Measurements from ENCODE around the gene PCDHB8. TPM values are rescaled to one million over a fixed set of nuclear protein-coding genes. Genes with fewer than 3 reads are reported as not detected.
A peak's percentile ranks its signal among the peaks of the same experiment; 100 is the strongest.
"Not testable (repeated sequence)": the region's sequence is repeated elsewhere in the genome, so short reads cannot be mapped to it uniquely, and the experiment has no call there.

Gene PCDHB8
- polyA plus RNA-seq, 3 donors: not detected

GRCh38 chr5:141192110-141192725 lies 14.6 kb downstream of the PCDHB8 start, which contains the start of gene PCDHB10:
Gene PCDHB10, plus strand, starts transcription at chr5:141192353. Its CDS starts 200 bp downstream, at chr5:141192553.
- Mint-ChIP-seq H3K27me3 (ENCODE audit: low read depth in 3 of 3) (peaks cover 7 to 37% (median 32%) of the 10 kb centered on the region in 3 donors), H3K9me3 (peaks cover 15 to 61% (median 51%) of the 10 kb centered on the region in 7 donors), H3K27ac (no peak within 1 kb of the TSS), H3K36me3 (no peaks in the 10 kb centered on the region), H3K4me1 (no peaks in the 10 kb centered on the region), H3K4me3 (no peak within 1 kb of the TSS)
- Histone ChIP-seq H3K27ac (ENCODE audit: low read depth in 1 of 2, low read length in 2 of 2) (no peak within 1 kb of the TSS), H3K4me2 (replicated peaks; ENCODE audit: extremely low read depth, low read length, poor library complexity, severe bottlenecking) (no peak within 1 kb of the TSS), H3K27me3 (ENCODE audit: control insufficient read depth in 2 of 2, insufficient read depth in 2 of 2, low read length in 2 of 2) (peaks cover 2 to 32% of the 10 kb centered on the region in 2 donors), H4K20me1 (ENCODE audit: insufficient read depth, low read length) (no peaks in the 10 kb centered on the region), H2AFZ (ENCODE audit: insufficient read depth, low read depth, low read length, poor library complexity, severe bottlenecking) (no peak within 1 kb of the TSS), H3K9ac (ENCODE audit: insufficient read depth, low read length, poor library complexity, severe bottlenecking) (no peak within 1 kb of the TSS), H3K36me3 (replicated peaks in 1 of 2; ENCODE audit: control insufficient read depth in 1 of 2, insufficient read depth in 2 of 2, low read length in 2 of 2) (no peaks in the 10 kb centered on the region), H3K79me2 (ENCODE audit: insufficient read depth, low read length) (no peaks in the 10 kb centered on the region), H3K4me3 (replicated peaks in 1 of 3; ENCODE audit: low read depth in 2 of 3, low read length in 3 of 3) (no peak within 1 kb of the TSS), H3K9me3 (replicated peaks in 1 of 2; ENCODE audit: control insufficient read depth in 1 of 2, insufficient read depth in 1 of 2, low read length in 2 of 2) (peaks cover 32 to 48% of the 10 kb centered on the region in 2 donors), H3K4me1 (ENCODE audit: control insufficient read depth in 1 of 2, insufficient read depth in 2 of 2, low read length in 2 of 2) (no peaks in the 10 kb centered on the region)
- TF ChIP-seq CTCF (IDR thresholded peaks at IDR 0.05): no peak
- WGBS (ENCODE audit: insufficient coverage): 15% methylated on average over 5 of the region's 10 CpGs
- no peak for DNase-seq
- intact Hi-C loops (cut with micrococcal nuclease): no loop called here

GRCh38 chr5:141194332-141194731 lies 16.7 kb downstream of the PCDHB8 start:
- H3K27ac Mint-ChIP-seq; H3K4me2 ChIP-seq (replicated peaks; ENCODE audit: extremely low read depth, low read length, poor library complexity, severe bottlenecking); H3K4me1 ChIP-seq (ENCODE audit: control insufficient read depth in 1 of 2, insufficient read depth in 2 of 2, low read length in 2 of 2); DNase-seq; intact Hi-C loops (cut with micrococcal nuclease); H3K36me3 ChIP-seq (replicated peaks in 1 of 2; ENCODE audit: control insufficient read depth in 1 of 2, insufficient read depth in 2 of 2, low read length in 2 of 2); H3K4me3 ChIP-seq (replicated peaks in 1 of 3; ENCODE audit: low read depth in 2 of 3, low read length in 3 of 3); H3K4me1 Mint-ChIP-seq; H4K20me1 ChIP-seq (ENCODE audit: insufficient read depth, low read length); H2AFZ ChIP-seq (ENCODE audit: insufficient read depth, low read depth, low read length, poor library complexity, severe bottlenecking); H3K27ac ChIP-seq (ENCODE audit: low read depth in 1 of 2, low read length in 2 of 2); H3K9ac ChIP-seq (ENCODE audit: insufficient read depth, low read length, poor library complexity, severe bottlenecking); H3K36me3 Mint-ChIP-seq; H3K79me2 ChIP-seq (ENCODE audit: insufficient read depth, low read length): not testable (repeated sequence)
- H3K4me3 Mint-ChIP-seq: peak overlapping the region in 1 of 2 donors; percentile 55
- WGBS (ENCODE audit: insufficient coverage): 0% methylated on average over 1 of the region's 37 CpGs
- peaks cover 22 to 47% of the 10 kb centered on the region in 2 donors for H3K9me3 ChIP-seq (replicated peaks in 1 of 2; ENCODE audit: control insufficient read depth in 1 of 2, insufficient read depth in 1 of 2, low read length in 2 of 2)
- peaks cover 2 to 24% of the 10 kb centered on the region in 2 donors for H3K27me3 ChIP-seq (ENCODE audit: control insufficient read depth in 2 of 2, insufficient read depth in 2 of 2, low read length in 2 of 2)
- H3K9me3 Mint-ChIP-seq: peaks cover 11 to 56% (median 38%) of the 10 kb centered on the region in 7 donors
- peaks cover 0 to 25% (median 19%) of the 10 kb centered on the region in 3 donors for H3K27me3 Mint-ChIP-seq (ENCODE audit: low read depth in 3 of 3)
